Measurements from ENCODE around the gene ADAMTS17.

ADAMTS17 gene

GRCh38 chr15:100134586-100134985 lies 207.2 kb downstream of the ADAMTS17 start:
- DNase-seq (ENCODE audit: low read depth in 1 of 2, low spot score in 1 of 2), result no peak

DNA sequence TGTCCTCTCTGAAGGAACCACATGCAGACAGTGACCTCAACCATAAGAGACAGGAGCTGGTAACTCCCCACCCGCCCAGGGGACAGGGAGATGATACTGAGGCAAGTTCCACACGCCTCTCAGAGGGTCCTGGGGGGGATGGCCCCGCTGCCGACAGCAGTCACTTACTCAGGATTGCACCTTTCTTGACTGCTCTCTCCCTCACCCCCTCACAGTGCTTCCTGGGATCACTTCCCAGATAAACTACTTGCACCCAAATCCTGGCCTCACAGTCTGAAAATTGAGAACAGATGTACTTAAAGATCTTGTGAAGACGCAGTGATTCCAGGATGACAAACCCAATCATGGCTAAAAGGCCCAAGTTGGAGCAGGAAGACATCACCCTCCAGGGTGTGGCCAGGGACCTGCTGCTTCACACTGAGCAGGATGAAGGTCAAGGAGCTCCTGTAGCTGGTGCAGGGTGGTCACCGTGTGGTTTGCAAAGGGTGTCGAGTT lies 207.6 kb downstream of the ADAMTS17 start:
- no peak for DNase-seq (ENCODE audit: low read depth in 1 of 2, low spot score in 1 of 2)

DNA sequence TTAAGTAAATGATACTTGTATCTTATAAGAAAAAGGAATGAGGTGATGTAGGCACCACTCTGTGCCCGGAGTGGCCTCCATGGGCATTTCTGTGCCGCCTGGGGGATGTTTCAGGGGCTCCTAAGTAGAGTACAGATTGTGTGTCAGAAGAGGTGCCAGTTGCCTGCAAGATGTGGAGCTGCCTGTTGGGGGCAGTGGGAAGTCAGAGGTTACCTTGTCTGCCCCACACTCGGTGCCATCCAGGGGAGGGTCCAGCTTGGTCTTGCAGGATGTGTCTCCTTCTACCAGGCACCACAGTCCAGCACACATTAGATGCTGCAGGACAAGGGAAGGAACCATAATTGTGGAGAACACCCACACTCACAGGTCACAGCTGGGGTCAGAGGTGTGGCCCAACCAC lies 208.8 kb downstream of the ADAMTS17 start:
- no peak for DNase-seq (ENCODE audit: low read depth in 1 of 2, low spot score in 1 of 2)

DNA sequence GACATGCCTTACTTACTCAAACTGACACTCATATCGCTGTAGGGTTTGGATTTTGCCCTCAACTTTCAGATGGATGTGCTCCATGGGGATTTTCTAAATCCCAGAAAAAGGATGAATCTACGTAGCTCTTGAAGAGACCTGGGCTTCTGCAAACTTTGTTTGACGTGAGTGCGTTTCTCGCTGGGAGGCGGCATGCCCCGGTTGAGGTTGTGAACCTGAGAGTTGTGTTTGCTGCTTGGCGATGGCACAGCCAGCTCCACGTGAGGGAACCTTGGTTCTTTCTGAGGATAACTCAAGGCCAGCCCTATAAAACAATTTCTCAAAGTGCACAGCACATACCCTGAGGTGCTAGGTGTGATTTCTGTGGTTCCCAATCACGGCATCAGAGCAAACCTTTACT lies 209.5 kb downstream of the ADAMTS17 start:
- no peak for DNase-seq (ENCODE audit: low read depth in 1 of 2, low spot score in 1 of 2)

DNA sequence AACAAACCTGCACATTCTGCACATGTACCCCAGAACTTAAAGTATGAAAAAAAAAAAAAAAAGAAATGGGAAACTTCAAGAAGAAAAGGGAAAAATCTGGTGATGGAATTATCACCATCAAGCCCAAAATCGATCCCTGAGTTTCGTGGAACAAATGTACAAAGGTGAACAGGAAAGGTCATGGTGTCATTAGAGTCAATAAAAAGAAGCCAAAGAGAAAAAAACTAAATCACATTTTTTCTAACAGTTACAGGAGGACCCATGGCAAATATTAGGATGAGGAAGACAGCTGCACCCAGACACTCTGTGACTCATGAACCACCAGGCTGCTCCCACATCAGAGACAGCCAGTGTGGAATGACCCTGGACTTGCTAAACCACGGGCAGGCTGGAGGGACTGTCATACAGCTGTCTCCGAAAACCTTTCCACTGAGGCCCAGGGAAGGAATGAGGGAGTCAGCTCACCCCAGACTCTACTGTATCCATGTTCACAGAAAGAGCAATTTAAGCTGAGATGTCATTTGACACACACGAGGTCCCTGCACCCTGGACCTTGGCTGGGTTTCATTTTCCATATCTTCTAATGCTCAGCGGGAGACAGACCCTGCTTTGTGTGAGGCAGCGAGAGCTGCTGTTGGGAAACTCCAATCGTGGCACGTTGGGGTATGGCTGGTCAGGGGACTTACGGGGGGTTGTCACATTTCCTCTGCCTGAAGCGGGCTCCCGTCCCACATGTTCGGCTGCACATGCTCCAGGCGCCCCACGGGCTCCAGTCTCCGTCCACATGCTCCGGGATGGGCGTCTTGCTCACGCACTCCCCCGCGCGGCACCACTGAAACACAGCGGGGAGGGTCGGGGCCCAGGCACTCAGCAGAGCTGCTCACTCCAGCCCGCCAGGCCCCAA lies 210.2 kb downstream of the ADAMTS17 start:
- peak in 1 of 2 donors; percentile 22 for DNase-seq (ENCODE audit: low read depth in 1 of 2, low spot score in 1 of 2)

DNA sequence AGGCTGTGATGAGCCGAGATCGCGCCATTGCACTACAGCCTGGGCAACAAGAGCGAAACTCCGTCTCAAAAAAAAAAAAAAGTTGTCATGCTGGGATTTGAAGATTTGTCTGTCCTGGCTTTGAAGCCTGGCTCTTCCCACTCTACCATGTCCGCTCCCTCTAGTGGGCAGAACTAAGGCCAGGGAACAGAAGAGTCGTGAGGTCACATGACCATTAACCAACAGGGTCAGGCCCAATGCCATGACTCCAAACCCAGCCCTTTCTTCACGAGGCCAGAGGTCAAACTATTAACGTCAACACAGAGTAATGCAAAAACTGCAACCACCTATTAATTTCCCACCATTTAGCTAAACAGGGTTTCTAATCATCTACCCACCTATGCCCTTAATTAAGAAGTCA lies 212.1 kb downstream of the ADAMTS17 start:
- no peak for DNase-seq (ENCODE audit: low read depth in 1 of 2, low spot score in 1 of 2)

- no peak for DNase-seq (ENCODE audit: low read depth in 1 of 2, low spot score in 1 of 2)
These were observed 216.2 kb downstream of the ADAMTS17 start for GRCh38 chr15:100125401-100126191.

DNA sequence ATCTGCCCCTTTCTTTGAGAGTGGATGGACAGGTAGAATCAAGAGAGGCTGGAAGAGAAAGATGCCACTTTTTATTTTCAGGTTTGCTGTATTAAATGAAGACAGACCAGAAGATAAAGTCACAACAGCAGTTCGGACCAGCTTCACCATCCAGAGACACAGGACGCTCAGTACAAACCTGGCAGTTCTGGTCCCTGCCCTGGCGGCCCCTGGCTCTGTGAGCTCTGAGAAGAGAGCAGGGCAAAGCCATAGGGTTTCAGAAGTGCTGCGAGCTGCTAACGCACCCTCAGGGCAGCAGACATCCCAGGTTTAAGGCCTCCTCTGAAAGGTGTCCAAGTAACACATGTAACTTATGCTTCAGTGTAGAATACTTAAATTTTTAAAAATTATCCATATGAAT lies 216.8 kb downstream of the ADAMTS17 start:
- DNase-seq (ENCODE audit: low read depth in 1 of 2, low spot score in 1 of 2), result no peak

GRCh38 chr15:100124361-100124760 lies 217.4 kb downstream of the ADAMTS17 start:
- no peak for DNase-seq (ENCODE audit: low read depth in 1 of 2, low spot score in 1 of 2)

GRCh38 chr15:100123611-100124010 lies 218.2 kb downstream of the ADAMTS17 start:
- no peak for DNase-seq (ENCODE audit: low read depth in 1 of 2, low spot score in 1 of 2)

GRCh38 chr15:100121285-100121684 lies 220.5 kb downstream of the ADAMTS17 start:
- no peak for DNase-seq (ENCODE audit: low read depth in 1 of 2, low spot score in 1 of 2)

DNA sequence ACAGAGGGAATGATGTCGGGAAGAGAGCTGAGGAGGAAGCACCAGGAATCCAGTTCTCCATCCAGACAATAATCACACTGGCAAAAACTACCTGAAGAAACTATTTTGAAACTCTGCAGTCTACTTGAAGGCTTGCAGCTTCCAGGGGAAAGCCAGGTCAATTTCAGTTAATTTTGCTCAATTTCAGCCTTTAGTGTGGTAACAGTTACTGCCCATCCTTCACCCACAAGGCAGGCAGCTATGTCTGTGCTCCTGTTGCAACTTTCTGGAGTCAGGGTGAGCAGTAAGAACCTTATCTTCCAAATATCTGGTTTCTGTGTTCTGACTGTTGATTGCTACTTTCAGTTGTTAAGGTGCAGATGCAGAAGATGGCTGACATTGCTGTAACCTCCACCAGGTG lies 221.7 kb downstream of the ADAMTS17 start:
- DNase-seq (ENCODE audit: low read depth in 1 of 2, low spot score in 1 of 2), result no peak

DNA sequence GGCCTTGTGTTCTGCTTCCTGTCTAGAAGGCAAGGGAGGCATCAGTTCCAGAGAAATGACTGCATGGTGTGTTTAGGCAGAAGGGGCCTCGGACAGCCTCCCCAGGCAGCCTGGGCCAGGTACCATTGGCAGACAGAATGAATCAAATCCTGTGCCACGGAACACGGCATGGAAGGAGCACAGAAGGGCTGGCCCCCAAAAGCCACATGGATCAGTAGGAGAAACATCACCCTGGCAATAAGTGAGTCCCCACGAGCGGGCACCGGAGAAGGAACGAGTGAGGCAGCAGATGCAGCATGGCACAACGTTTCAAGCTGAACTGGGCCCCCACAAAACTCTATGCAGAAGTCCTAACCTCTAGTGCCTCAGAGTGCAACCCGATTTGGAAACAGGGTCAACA lies 223.2 kb downstream of the ADAMTS17 start:
- DNase-seq (ENCODE audit: low read depth in 1 of 2, low spot score in 1 of 2), result no peak

DNA sequence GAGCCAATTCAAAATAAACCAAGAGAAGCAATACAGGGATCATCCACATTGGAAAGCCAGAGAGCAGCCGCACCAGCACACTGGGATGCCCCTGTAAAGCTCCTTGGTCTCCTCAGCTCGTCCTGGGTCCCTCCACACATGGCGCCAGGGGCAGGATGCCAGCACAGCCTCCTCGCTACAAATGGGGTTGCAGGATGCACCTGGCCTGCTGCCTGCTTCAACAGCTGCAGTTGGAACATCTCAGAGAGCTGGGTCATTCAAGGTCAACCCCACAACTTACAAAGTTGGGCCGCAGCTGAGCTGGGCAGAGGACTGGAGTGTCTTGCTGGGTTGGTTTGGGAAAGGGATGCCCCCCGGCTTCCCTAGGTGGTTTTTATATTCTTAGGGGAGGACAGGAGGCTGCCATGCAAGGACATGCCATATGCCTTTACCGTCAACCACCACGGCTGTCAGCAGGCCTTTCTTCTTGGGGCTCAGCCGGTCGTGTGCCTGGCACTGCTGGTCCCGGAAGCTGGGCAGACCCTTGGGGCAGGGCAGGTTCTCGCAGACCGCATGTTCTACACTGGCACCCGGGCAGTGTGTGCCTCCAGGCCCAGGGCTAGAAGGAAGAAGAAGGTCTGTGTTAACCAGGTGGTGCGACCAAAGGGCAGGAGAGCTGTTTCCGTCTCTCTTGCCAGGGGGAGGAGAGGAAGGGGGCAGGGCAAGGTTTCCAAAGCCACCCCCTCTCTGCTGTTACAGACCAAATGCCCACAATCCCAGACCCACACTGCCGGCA lies 225.2 kb downstream of the ADAMTS17 start:
- DNase-seq (ENCODE audit: low read depth in 1 of 2, low spot score in 1 of 2), result no peak

- DNase-seq (ENCODE audit: low read depth in 1 of 2, low spot score in 1 of 2), result no peak
These were observed 226.1 kb downstream of the ADAMTS17 start for GRCh38 chr15:100115711-100116090.

- no peak for DNase-seq (ENCODE audit: low read depth in 1 of 2, low spot score in 1 of 2)
These were observed 226.6 kb downstream of the ADAMTS17 start for GRCh38 chr15:100115066-100115710.

- no peak for DNase-seq (ENCODE audit: low read depth in 1 of 2, low spot score in 1 of 2)
These were observed 227.2 kb downstream of the ADAMTS17 start for GRCh38 chr15:100114571-100114970.

DNA sequence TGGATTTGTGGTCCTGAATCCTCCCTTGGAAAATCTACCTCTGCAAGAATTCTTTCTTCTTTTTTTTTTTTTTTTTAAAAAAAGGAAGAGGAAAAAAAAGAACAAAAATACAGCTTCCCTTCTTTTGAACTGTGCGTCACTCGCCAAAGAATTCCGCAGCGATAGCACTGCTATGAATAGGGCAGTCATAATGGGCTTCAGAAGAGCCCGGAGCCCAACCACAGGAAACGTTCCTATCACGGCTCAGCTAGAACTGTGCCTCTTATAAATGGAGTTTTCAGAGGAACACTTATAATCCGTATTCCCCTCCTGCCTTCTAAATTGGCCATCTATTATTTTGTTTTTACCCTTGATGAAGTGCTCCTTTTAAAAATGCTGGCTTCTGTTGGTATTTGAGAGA lies 227.7 kb downstream of the ADAMTS17 start:
- DNase-seq (ENCODE audit: low read depth in 1 of 2, low spot score in 1 of 2), result no peak

DNA sequence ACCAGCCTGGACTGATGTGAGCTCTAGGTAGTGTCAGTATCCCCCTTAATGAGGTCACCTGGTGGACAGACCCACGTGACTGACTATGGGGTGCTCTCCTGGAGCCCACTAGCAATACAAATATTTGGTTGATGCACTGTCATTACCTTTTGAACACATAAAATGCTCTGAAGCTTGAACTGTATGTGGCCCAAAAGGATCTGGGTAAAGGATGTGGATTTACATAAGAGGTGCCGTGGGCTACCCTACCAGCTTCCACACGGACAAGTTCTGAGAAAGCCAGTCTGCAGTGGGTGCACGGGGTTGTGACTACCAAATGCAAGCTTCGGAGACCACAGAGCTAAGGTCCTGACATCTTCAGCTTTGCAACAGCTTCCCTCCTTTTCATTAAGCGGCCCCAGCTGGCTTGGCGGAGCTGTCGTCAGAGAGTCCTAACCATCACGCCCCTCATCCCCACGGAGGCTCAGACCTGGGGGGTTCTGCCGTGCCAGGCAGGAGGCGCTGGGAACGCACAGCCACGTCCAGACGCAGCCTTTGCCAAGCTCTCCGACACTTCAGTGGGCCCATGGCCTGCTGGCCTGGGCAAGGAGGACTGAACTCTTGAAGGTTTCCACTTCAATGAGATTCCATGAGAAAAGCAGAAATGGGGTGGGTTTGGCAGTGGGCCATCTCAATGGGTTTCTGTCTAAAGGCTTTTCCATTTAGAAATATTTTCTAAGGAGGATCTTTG lies 228.3 kb downstream of the ADAMTS17 start:
- no peak for DNase-seq (ENCODE audit: low read depth in 1 of 2, low spot score in 1 of 2)

- DNase-seq (ENCODE audit: low read depth in 1 of 2, low spot score in 1 of 2), result no peak
These were observed 229.0 kb downstream of the ADAMTS17 start for GRCh38 chr15:100112636-100113305.

Data from stimulated activated CD4-positive, alpha-beta T cell treated with anti-CD3 and anti-CD28 coated beads, Interleukin-15, amount 100 ng/mL, for 1 hour (primary cell).